ENCODE results near the gene ITPR2.
"Not testable (repeated sequence)": the region's sequence is repeated elsewhere in the genome, so short reads cannot be mapped to it uniquely, and the experiment has no call there.

The ITPR2 gene

DNA sequence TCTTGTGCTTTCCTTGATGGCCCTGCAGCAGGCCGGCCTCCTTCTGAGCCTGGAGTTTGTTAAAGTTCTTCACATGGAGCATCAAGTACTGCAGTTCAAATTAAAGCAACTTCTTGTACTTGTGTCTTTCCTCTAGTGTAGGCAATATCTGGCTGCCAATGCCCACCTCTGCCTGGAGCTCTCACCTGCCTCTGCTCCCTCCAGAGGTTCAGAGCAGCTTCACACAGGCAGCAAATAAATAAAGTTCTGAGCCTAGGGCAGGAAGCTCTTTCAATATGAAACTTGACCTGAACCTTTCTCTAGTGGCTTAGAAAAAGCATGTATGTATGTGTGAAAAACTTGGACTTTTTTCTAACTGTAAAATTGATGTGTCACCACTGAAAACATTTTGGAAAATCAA lies 65.9 kb downstream of the ITPR2 start:
- in situ Hi-C loops (cut with MboI; ENCODE audit: low sequenced_read_pairs) = no loop called here

DNA sequence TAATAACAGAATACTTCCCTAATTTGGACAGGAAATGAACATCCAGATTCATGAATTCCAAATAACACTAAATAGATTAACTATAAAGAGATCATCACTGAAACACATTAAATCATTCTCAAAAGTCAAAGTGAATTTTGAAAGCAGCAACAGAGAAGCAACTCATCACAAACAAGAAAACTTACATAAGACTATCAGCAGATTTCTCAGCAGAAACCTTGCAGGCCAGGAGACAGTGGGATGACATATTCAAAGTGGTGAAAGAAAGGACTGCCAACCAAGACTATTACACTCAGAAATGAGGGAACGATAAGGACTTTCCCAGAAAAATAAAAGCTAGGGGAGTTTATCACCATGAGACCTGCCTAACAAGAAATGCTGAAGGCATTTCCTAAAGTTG lies 70.8 kb downstream of the ITPR2 start:
- in situ Hi-C loops (cut with MboI; ENCODE audit: low sequenced_read_pairs) = no loop called here

DNA sequence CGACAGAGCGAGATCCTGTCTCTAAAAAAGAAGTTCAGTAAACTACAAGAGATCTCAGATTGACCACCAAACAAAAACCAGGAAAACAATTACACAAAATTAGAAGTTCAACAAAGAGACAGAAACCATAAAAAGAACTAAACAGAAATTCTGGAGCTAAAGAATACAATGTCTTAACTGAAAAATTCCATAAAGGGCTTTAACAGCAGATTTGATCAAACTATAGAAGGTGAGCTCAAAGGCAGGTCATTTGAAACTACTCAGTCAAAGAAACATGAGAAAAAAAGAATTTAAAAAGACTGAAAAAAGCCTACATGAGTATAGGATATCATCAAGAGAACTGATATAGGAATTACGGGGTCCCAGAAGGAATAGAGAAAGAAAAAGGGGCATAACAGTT lies 71.2 kb downstream of the ITPR2 start:
- in situ Hi-C loops (cut with MboI; ENCODE audit: low sequenced_read_pairs) = no loop called here

DNA sequence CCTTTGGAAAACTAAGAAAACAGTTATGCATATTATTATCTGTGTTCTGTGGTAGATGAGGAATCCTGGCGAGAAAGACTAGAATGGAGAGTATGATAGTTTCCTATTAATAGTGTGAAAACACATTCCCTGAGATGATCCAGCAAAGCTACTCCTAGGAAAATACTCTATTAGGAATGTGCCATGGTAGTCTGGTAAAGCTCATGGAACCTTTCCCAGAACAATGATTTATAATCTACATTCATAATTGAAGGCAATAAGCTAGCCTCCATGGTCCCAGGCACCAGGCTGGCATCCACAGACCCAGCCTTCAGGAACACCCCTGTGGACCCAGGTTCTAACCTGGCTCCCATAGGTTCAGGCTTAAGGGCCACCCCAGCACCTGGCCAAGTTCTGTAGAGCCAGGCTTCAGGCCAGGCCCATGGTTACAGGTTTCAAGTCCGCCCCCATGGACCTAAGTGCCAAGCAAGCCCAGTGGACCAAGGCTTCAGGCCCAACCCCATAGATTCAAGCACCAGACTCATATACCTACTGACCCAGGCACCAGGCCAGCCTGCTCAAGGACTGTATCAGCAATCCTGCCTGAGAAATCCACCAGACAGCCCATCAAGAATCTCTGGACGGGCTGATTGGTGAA lies 72.2 kb downstream of the ITPR2 start:
- in situ Hi-C loops (cut with MboI; ENCODE audit: low sequenced_read_pairs) = no loop called here

DNA sequence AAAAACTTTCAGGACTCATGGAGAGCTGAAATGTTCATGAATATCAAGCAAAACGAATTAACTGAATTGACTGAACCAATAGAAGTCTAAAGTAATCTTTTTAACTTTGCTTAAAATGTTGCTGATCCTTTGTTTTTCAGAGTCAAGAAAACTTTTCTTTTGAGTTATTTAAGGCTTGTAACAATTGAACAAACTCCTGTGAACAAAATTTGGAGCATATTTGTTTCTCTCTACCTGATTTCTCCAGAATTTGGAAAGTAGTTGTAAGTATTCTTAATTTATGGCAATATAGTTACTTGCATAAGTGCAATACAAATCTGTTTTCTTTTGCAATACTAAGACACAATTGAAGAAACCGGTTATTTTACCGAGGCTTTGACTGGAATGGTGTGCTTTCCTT lies 77.6 kb downstream of the ITPR2 start:
- in situ Hi-C loops (cut with MboI; ENCODE audit: low sequenced_read_pairs) = not testable (repeated sequence)

DNA sequence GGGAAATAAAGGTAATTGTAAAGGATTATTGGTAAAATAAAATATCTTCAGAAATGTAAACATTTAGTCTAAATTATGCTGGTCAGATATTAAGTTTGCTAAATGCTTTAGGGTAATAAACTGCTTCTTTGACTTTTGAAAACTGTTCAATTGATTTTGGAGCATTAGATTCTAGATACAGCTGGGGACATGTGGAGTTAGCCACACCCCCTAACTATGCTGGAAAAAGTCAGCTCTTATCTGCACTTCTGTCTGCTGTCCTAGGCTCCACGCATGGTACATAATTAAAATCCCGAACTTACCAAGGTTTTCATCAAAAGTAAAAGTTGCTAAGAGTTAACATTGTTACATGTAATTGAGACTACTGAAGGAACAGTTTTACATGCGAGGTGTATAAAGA lies 78.8 kb downstream of the ITPR2 start:
- in situ Hi-C loops (cut with MboI; ENCODE audit: low sequenced_read_pairs) = no loop called here

DNA sequence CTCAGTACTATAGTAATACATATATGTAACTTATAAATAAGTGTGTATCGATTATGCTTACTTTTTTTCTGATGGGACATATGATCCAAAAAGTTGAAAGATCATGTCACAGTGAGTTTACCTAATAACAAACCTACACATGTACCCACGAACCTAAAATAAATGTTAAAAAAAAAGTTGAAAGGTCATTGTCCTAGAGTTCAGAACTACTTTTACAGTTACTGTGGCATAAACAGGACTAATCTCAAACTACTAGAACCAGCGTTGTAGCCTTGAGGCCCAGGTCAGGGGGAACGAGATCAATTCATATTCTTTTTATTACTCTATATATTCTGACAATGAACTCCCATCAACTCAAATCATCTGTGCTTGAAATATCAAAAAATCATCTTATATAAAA lies 81.8 kb downstream of the ITPR2 start:
- in situ Hi-C loops (cut with MboI; ENCODE audit: low sequenced_read_pairs) = no loop called here

DNA sequence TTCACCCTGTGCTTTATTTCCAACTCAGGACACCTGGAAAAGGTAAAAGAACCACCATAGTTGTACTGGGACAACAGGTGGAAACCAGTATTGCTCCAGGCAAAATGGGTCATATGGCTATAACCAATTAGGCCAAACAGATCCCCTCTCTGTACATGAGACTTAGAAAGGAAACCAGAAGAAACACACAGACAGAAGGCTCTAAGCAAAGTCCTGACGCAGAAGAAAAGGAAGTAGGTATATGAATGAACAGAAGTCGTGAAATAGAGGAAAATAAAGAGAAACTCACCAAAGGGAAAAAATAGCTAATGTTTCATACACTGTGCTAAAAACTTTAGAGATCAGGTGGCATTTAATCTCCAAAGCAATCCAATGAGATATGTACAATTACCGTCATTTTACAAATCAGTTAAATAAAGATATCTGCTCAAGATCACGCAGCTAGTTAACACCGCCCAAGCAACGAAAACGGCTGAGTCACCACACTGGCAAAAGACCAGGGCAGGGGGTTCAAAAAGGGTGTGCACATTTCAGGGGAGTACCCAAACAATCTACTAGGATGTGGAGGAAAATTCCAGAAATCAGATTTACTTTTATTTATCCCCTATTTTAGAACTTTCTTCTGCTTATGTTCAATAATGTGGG lies 82.3 kb downstream of the ITPR2 start:
- in situ Hi-C loops (cut with MboI; ENCODE audit: low sequenced_read_pairs) = no loop called here

DNA sequence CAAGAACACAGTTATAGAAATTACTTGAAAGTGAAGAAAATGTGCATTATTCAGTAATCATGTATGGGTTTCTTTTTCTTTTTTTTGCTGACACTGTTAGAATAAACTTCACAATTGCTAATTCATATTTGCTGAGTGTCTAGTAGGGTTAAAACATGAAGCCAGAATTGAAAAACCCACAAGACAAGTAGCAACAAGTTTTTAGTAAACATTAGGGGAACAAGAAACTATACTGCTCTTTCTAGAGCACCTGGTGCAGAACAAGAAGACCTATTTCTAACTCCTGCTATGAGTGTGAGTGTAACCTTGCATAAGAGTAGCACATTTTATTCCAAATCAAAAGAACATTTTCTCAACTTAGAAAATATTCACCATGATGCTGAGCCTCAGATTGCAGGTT lies 83.2 kb downstream of the ITPR2 start:
- in situ Hi-C loops (cut with MboI; ENCODE audit: low sequenced_read_pairs) = no loop called here

DNA sequence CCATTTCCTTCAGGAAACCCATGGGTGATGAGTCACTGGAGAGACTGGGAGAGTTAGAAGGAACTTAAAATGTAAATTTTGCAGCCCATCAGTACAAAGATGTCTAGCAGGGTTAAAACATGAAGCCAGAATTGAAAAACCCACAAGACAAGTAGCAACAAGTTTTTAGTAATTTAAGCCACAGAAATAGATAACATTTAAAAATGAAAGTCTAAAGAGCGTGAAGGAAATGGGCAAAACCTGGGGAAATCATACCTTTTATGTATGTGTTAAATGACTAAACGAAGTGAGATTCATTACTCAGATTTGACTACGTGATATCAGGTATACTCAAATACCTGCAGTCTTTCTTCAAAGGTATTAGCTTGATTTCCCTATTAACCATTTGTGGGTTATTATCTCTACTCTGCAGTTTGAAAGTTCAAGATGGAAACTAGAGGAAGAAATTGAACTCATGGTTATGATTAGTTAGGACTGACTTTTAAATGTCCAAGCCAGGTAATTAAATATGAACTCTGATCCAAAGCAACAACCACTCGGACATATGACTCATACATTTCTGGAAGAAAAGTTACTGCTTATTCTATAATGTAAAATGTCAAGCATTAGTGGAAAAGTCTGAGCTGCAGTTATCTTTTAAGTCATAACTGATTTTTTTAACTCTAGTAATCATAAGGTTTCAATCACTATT lies 84.1 kb downstream of the ITPR2 start:
- in situ Hi-C loops (cut with MboI; ENCODE audit: low sequenced_read_pairs) = no loop called here

DNA sequence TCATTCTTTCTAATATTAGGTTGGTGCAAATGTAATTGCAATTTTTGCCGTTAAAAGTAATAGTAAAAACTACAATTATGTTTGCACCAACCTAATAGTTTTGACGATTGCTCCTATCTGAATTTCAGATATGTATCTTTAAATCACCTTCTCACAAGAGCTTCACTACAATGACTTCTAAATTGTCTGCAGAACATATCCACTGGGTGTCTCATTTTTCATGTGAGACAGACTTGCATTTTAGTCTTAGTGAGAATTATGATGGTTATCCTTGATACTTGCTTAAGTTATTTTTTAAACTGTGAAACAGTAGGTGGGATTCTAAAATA lies 84.6 kb downstream of the ITPR2 start:
- in situ Hi-C loops (cut with MboI; ENCODE audit: low sequenced_read_pairs) = no loop called here

DNA sequence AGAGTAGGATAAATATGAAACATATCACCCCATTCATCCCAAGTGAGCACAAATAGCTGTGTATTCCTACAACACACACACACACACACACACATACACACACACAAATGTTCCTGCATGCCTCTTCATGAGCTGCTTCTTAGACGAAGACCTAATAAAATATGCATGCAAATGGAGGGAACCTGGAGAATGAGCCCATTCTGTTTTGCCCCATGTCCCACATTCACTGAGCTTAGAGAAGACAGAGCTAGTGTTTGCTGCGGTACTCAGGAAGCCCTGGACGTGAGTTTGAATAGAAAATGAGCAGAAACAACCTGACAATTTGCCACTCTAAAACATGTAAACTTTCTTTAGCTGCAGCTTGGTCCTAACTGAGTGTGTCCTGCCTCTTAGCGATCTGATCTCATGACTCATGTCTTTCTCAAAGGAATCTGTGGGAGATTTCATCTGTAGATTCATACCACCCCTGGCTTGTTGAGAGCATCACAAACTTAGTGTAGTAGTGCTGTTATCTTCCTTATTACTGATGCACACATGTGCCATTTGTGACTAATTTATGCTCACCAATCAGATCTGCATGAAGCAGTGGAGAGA lies 86.8 kb downstream of the ITPR2 start:
- in situ Hi-C loops (cut with MboI; ENCODE audit: low sequenced_read_pairs) = no loop called here

DNA sequence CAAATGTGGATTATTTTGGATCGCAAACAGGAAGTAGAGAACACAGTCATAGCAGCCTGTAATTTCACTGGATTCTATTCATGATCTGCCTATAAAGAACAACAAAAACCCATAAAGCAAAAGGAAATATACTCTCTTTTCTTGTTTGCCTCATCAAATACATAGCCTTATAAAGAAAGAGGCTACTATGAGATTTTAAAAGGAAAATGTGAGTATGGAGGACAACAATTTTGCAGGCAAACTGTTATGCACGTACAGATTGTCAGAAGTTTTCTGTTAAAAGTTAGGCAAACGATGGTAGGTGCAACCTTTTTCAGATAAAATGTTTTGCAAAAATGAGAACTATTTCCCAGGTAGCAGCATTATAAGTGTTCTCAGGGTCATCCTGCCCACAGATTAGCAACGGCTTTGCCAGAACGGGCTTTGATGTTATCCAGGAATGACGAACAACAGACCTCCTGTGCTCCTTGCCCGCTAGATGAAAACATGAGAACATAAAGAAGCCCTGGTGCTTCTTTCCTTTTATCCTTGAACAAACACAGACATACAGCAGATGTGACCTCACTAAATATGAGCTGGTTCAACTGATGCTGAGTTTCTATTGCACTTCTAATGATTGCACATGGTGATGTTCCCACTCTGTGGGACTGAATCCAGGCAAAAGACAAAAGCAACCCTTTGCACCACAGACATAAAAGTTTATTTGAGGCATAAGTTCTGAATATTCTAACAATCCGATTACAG lies 88.1 kb downstream of the ITPR2 start:
- in situ Hi-C loops (cut with MboI; ENCODE audit: low sequenced_read_pairs) = no loop called here

DNA sequence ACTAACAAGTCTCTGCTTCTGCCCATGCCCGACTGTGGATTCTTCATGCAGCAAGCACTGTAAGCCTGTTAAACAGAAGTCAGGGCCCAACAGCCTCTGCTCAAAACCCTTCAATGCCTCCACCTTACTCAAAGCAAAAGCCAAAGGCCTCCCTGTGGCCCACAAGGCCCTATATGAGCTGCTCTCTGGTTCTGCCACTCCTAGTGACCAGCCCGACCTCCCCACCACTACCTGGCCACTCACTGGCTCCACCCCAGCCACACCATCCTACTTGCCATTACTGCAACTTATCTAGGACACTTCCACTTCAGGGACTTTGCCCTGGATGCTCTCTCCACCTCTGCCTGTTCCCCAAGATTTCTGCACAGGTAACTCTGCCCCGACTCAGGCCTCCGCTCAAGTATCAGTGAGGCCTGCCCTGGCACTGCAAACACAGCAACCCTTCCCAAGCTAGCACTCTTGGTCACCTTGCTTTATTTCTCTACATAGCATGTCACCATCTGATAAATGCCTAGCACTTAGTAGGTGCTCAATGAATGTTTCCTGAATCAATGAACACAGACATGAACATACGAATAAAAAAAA lies 88.9 kb downstream of the ITPR2 start:
- in situ Hi-C loops (cut with MboI; ENCODE audit: low sequenced_read_pairs) = no loop called here

DNA sequence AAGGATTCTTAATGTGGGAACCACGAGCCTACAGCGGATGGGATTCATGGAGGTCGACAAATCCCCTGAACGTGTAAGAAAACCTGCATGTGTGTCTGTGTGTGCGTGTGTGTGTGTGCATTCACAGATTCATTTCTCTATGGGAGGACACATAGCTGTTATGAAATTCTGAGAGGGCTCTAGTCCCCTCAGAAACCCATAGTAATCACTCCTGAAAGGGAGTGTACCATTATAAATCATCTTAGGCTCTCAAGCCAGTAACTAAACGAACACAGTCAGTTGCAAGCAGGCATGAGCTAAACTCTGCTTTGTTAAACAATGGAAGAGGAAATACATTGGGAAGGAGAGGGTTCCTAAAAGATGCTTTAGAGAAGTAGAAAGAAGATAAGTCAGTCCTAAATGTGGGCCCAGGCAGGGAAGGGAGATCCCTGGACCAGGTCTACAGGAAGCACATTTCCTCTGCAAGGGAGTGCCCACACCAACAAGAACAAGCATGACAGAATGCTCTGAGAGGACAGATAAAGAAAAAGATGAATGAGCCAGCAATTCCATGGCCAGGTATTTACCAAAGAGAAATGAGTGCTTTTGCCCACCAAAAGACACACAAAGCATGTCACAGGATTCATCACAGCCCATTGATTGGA lies 91.3 kb downstream of the ITPR2 start:
- in situ Hi-C loops (cut with MboI; ENCODE audit: low sequenced_read_pairs) = no loop called here

DNA sequence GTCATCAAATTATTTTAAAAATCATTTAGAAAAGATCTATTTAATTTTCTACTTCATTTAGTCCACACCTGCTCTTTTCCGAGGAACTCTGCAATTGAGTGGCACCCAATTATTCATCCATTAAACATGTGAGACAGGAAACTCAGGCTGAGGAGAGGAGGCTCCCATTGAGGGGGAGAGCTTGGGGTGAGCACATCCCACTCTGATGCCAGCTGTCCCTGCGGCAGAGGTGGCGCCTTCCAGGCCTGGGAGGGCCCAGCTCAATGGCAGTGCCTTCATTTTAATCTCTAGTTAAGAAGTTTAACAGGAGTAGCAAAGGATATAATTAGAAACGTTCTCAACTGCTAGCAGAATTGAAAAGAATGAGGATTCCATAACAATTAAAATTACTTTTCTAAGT lies 92.0 kb downstream of the ITPR2 start:
- in situ Hi-C loops (cut with MboI; ENCODE audit: low sequenced_read_pairs) = no loop called here

DNA sequence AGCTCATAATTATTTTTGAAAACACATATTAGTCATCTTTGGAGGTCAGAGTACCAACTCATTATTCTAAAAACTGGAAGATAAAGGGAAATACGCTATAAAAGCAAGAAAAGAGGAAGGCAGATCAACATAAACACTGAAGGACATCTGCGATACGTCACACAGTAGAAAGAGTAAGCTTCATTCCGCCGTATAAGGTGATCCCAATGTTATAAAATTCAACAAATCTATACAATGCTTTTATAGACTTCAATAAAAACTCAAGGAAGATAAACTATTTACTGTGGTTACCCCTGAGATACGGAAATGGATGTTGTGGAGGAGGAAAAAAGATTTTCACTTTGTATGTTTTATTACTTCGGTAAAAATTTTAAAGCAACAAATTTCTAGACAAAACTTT lies 92.6 kb downstream of the ITPR2 start:
- in situ Hi-C loops (cut with MboI; ENCODE audit: low sequenced_read_pairs) = no loop called here

DNA sequence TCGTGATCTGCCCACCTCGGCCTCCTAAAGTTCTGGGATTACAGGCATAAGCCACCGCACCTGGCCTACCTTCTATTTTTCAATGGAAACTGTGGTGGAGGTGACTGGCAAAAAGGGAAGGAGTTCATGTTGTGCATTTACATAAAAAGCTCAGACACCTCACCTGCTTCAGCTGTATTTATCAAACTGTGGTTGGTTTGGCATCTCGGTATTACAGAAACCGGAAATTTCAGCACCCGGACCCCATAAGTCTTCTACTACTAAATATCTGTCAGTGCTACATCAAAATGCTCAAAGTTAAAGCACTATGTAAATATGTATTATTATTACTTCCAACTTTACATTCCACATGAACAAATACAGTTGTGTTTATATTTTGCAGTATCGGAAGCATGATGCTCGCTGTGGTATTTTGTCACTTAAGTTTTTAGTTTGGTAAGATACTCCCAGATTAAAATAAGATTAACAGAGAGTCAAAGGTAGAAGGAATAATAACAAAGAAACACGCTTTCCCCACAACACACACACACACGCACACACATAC lies 95.4 kb downstream of the ITPR2 start:
- in situ Hi-C loops (cut with MboI; ENCODE audit: low sequenced_read_pairs) = no loop called here

DNA sequence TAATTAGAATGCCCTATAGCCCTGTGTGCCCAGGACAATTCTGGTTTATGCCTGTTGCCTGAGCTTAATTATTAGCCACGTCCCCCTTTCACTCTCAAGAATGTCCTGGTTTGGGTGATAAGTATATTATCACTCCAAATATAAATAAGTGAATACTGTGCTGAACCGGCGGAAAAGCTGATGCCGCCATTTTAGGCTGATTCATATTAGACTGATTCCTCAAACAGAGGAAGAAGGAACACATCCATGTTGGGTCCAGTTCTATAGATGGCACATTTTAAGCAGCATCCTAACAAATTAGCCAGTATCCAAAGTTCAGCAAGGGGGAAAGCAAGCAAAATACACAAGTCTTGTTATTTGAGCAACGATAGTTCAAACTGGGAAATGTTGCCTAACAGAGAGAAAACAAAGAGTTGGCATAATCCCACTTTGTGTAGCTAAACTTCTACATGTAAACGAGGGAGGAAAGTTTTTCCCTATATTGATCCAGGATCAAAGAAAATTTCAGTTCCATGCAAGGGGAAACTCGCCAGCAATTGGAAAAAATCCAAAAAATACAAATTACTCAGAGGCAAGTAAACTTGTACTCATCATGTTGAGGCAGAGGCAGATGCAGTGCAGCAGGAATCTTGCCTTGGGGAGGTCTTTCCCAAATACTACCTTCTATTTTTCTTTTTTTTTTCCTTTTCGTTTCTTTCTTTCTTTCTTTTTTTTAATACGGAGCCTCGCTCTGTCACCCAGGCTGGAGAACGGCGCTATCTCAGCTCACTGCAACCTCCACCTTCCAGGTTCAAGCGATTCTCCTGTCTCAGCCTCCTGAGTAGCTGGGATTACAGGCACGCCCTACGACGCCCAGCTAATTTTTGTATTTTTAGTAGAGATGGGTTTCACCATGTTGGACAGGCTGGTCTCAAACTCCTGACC lies 96.2 kb downstream of the ITPR2 start:
- in situ Hi-C loops (cut with MboI; ENCODE audit: low sequenced_read_pairs) = no loop called here
